Small intestine (tissue), 7 donors: Measurements from ENCODE around the gene ARHGAP28. TPM values are rescaled to one million over a fixed set of nuclear protein-coding genes. Genes with fewer than 3 reads are reported as not detected.

Source experiments
- DNase-seq, 2 donors: peaks; one replicate each; pipeline versions ENCODE4 v3.0.0 to v3.0.0-alpha.2; 2013
- FAIRE-seq: peaks from 2 replicates; lab custom pipeline; 2012; peaks lifted over from hg19 to GRCh38; lab: Jason Lieb, UNC
- H3K27ac ChIP-seq, 3 donors: one replicate each; pipeline ENCODE4 v1.5.1; 2013; ENCODE audit warnings: low read length in 2 of 3, mild to moderate bottlenecking in 2 of 3, control low read depth in 1 of 3, inconsistent platforms in 1 of 3, low read depth in 1 of 3, moderate library complexity in 1 of 3
- H3K27me3 ChIP-seq, 3 donors: one replicate each; pipeline ENCODE4 v1.6.1; 2013; ENCODE audit warnings: low read length in 3 of 3, inconsistent platforms in 1 of 3; ENCODE audit not compliant: control insufficient read depth in 3 of 3, insufficient read depth in 3 of 3
- H3K36me3 ChIP-seq, 3 donors: one replicate each; pipeline ENCODE4 v1.6.1; 2013; ENCODE audit warnings: low read length in 3 of 3, inconsistent platforms in 1 of 3, low read depth in 1 of 3, mild to moderate bottlenecking in 1 of 3, moderate library complexity in 1 of 3; ENCODE audit not compliant: control insufficient read depth in 3 of 3, insufficient read depth in 2 of 3
- H3K4me1 ChIP-seq, 3 donors: one replicate each; pipeline ENCODE4 v1.6.1; 2013; ENCODE audit warnings: low read length in 2 of 3, inconsistent platforms in 1 of 3, low read depth in 1 of 3, mild to moderate bottlenecking in 1 of 3, moderate library complexity in 1 of 3; ENCODE audit not compliant: control insufficient read depth in 3 of 3, insufficient read depth in 2 of 3
- H3K4me3 ChIP-seq, 3 donors: one replicate each; pipeline ENCODE4 v1.5.1; 2013; ENCODE audit warnings: low read length in 3 of 3, control low read depth in 1 of 3, inconsistent platforms in 1 of 3, low read depth in 1 of 3, mild to moderate bottlenecking in 1 of 3, moderate library complexity in 1 of 3
- H3K9me3 ChIP-seq, 2 donors: one replicate each; pipeline ENCODE4 v1.6.1; 2013; ENCODE audit warnings: low read depth in 1 of 2, low read length in 1 of 2; ENCODE audit not compliant: control insufficient read depth in 2 of 2, insufficient read depth in 1 of 2
- WGBS, 3 donors: extraction: QIAGEN DNeasy Blood & Tissue Kit; methylation state at CpG; one replicate each; pipeline ENCODE4 v1.1.7; 2013; 5-methylcytosine and 5-hydroxymethylcytosine counted together
- polyA plus RNA-seq, 4 donors: library from polyadenylated mRNA; stranded (reverse) in 3 of 4; unstranded in 1 of 4; fragments of 200-250 nt in 3 of 4; fragments of 120-200 nt in 1 of 4; gene quantifications; one replicate each; pipeline versions ENCODE4 v1.2.1 to v1.2.3, GENCODE V29; 2013
- donor health status: healthy with polysubstance abuse.
- donor health status: control.
- donor health status: control.
- donor health status: Bipolar disorder and iron deficiency.
- donor health status: healthy.

ARHGAP28 gene
- polyA plus RNA-seq, 4 donors: 1.2 to 10.8 (median 2.4) TPM

GRCh38 chr18:6712401-6712800, 17.1 kb upstream of the ARHGAP28 start:
- FAIRE-seq (no peak), DNase-seq (no peak)
- Histone ChIP-seq H3K4me3 (no peak overlapping the region), H3K27me3 (no peaks in the 10 kb centered on the region), H3K9me3 (no peaks in the 10 kb centered on the region), H3K36me3 (no peaks in the 10 kb centered on the region), H3K4me1 (no peaks in the 10 kb centered on the region), H3K27ac (no peak overlapping the region)
- WGBS, 3 donors: 91 to 95% (median 94%) methylated on average over 1 of the region's 1 CpG

DNA sequence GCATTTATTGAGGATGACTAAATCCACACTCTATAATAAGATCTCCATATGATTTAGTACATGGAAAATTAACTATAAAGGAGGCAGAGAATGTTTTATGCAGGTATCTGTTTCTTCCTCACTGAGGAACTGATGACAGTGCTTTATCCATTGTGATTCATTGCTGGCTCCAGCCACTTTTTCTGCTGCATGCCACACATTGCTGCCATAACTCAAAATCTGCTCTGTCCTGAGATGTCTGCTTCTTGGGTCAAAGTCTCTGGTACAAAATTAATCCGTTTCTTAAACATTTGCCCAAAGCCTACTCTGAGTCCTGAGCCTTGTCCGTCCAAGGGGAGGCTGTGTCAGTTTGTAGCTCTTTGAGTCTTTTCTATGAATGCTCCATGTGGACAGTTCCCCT, 15.5 kb upstream of the ARHGAP28 start:
- no peaks in the 10 kb centered on the region for H3K36me3 ChIP-seq
- H3K27me3 ChIP-seq: no peaks in the 10 kb centered on the region
- 53 to 61% (median 58%) methylated on average over 2 of the region's 2 CpGs for WGBS, 3 donors
- FAIRE-seq: no peak
- H3K27ac ChIP-seq: no peak overlapping the region
- H3K9me3 ChIP-seq: no peaks in the 10 kb centered on the region
- no peaks in the 10 kb centered on the region for H3K4me1 ChIP-seq
- H3K4me3 ChIP-seq: no peak overlapping the region
- DNase-seq: no peak

DNA sequence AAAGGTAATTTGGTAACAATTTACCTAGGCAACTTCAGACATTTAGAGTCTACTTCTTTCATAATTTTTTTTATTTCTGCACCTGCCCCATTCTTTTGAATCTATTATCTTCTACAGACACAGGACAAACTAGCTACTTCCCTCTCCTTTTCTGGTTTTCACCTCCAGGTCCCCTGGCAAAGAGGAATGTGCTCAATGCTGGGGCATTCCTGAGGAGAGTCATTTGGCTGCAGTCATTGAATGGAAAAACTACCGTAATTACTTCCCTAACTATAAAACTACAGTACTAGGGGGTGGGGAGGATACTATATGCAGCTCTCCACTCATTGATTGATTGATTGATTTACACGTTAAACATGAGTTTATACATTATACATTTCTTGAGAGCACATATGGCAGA, 11.2 kb upstream of the ARHGAP28 start:
- Histone ChIP-seq H3K27ac (no peak overlapping the region), H3K4me1 (no peaks in the 10 kb centered on the region), H3K36me3 (no peaks in the 10 kb centered on the region), H3K27me3 (no peaks in the 10 kb centered on the region), H3K4me3 (no peak overlapping the region), H3K9me3 (no peaks in the 10 kb centered on the region)
- WGBS, 3 donors: 63 to 71% (median 68%) methylated on average over 2 of the region's 2 CpGs
- no peak for DNase-seq
- FAIRE-seq: no peak

DNA sequence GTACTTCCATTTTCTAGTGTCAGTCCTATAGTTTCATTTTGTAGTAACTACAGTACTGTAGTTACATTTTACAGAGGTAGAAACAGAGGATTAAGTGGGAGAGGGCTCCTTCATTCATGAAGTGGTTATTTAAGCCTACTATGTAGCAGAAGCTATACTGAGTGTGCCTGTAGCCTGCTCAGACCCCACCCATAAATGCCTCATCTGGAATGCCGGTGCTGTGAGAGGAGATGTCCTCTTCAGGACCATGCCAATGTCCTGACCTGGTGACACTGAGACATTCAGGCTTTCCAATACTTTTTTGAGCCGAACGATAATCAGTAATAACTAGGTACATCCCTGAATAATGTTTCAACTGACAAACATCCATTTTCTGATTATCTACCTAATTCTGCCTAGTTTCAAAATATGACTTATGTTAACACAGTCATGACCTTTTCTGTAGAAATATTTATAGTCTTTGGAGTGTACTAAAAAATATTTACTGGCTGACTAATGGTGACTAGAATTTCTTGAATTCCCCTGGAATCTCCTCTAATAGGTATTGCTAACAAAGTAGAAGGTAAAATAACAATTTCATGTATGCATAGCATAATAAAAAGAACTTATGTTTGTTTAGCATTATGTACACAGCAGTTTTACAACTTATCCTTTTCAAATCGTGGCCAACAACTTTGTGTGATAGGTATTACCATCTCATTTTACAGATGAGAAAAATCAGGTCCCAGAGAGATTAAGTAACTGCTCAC, 10.2 kb upstream of the ARHGAP28 start:
- no peak overlapping the region for H3K27ac ChIP-seq
- no peaks in the 10 kb centered on the region for H3K36me3 ChIP-seq
- DNase-seq: no peak
- 64 to 73% (median 65%) methylated on average over 4 of the region's 4 CpGs for WGBS, 3 donors
- FAIRE-seq: no peak
- no peaks in the 10 kb centered on the region for H3K4me1 ChIP-seq
- H3K27me3 ChIP-seq: no peaks in the 10 kb centered on the region
- no peaks in the 10 kb centered on the region for H3K9me3 ChIP-seq
- no peak overlapping the region for H3K4me3 ChIP-seq

DNA sequence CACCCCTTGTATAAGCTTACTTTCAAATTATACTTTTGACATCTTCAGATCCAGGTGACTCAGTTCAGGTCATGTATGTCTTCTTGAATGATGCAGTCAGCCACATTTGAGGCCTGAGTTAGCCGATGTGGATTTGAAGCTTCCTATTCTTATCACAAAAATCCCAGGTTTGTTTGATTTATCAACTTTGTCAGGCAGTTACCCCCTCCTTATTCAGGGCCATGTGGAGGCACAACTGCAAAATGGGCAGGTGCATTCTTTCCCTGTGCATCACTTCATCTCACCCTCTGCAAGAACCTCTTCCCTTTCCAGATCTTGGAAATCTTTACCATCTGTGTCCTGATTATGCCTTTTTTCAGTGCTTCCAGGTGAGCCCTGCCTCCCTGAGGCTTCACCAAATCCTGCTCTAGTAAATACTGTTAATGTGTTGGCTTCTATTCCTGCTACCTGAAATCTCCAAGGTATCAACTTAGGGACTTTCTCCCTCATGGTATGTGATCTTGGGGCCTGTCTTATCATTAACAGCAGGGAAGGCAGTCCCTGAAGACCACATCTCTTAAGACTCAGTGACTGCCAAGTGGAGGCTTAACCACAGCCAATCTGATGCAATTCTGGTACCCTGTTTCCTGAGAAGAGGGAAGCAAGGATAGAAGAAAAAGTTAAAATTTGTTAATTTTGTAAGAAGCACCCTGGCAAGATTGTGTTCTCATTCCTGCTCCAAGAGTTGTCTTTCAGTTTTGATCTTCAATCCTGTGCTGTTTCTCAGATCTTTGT, 9.4 kb upstream of the ARHGAP28 start:
- WGBS, 3 donors: 30 to 79% (median 76%) methylated on average over 1 of the region's 1 CpG
- H3K27ac ChIP-seq: no peak overlapping the region
- no peaks in the 10 kb centered on the region for H3K27me3 ChIP-seq
- DNase-seq: no peak
- H3K9me3 ChIP-seq: no peaks in the 10 kb centered on the region
- no peak overlapping the region for H3K4me3 ChIP-seq
- no peaks in the 10 kb centered on the region for H3K4me1 ChIP-seq
- no peaks in the 10 kb centered on the region for H3K36me3 ChIP-seq
- FAIRE-seq: no peak

- H3K27ac ChIP-seq: no peak overlapping the region
- WGBS, 3 donors: 63 to 75% (median 65%) methylated on average over 1 of the region's 1 CpG
- no peak overlapping the region for H3K4me3 ChIP-seq
- H3K9me3 ChIP-seq: no peaks in the 10 kb centered on the region
- H3K36me3 ChIP-seq: no peaks in the 10 kb centered on the region
- DNase-seq (no peak), FAIRE-seq (no peak)
- H3K27me3 ChIP-seq: no peaks in the 10 kb centered on the region
- H3K4me1 ChIP-seq: no peaks in the 10 kb centered on the region
Measured at GRCh38 chr18:6721755-6722154, 7.8 kb upstream of the ARHGAP28 start.

- no peaks in the 10 kb centered on the region for H3K9me3 ChIP-seq
Measured at GRCh38 chr18:6722690-6723089, 6.8 kb upstream of the ARHGAP28 start.

DNA sequence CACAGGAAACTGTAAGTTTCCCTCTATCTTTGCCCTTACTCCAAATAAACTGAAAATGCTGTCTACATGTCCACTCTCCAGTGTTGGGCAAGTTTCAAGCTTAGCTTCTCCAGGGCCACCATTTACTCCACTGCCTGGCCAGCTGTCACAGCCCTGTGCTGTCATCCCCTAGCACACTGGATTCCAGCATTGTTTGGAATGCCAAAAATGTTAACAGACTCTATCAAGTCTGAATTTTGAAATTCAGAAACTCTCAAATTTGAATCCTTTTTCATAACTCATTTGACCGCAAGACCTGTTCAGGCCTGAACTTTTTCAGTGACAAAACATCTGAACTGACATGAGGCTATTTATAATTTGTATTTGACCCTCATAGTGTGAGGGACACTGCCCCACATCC, 5.2 kb upstream of the ARHGAP28 start:
- no peak for FAIRE-seq
- Histone ChIP-seq H3K4me1 (peaks cover 0 to 3% (median 0%) of the 10 kb centered on the region in 3 donors), H3K36me3 (no peaks in the 10 kb centered on the region), H3K27ac (no peak overlapping the region), H3K4me3 (no peak overlapping the region), H3K9me3 (no peaks in the 10 kb centered on the region), H3K27me3 (no peaks in the 10 kb centered on the region)
- 95 to 97% (median 97%) methylated on average over 1 of the region's 1 CpG for WGBS, 3 donors
- no peak for DNase-seq

More at GRCh38 chr18:6722690-6723089, 6.8 kb upstream of the ARHGAP28 start:
- Histone ChIP-seq H3K36me3 (no peaks in the 10 kb centered on the region), H3K27me3 (no peaks in the 10 kb centered on the region), H3K4me3 (no peak overlapping the region), H3K4me1 (no peaks in the 10 kb centered on the region), H3K27ac (no peak overlapping the region)
- DNase-seq (no peak), FAIRE-seq (no peak)
- 66 to 77% (median 66%) methylated on average over 4 of the region's 4 CpGs for WGBS, 3 donors
